Astrocyte (in vitro differentiated cells and primary cell): ENCODE measurements around the gene NTSR1. TPM values are rescaled to one million over a fixed set of nuclear protein-coding genes. Genes with fewer than 3 reads are reported as not detected.

Experiments used
- DNase-seq: peaks from one replicate; pipeline ENCODE4 v3.0.0-alpha.2; 2010; ENCODE audit warnings: low read depth
- FAIRE-seq: peaks from 2 replicates; lab custom pipeline; 2011; peaks lifted over from hg19 to GRCh38; lab: Jason Lieb, UNC
- H2AFZ ChIP-seq: 2 replicates; pipeline ENCODE4 v1.6.0; 2012; ENCODE audit warnings: low read depth, low read length, inconsistent platforms
- H3K27ac ChIP-seq: 2 replicates; pipeline ENCODE4 v1.5.1; 2011; ENCODE audit warnings: low read depth, low read length, inconsistent platforms
- H3K27me3 ChIP-seq: 2 replicates; pipeline ENCODE4 v1.6.0; 2011; ENCODE audit warnings: low read length, inconsistent platforms; ENCODE audit not compliant: insufficient read depth
- H3K36me3 ChIP-seq: 2 replicates; pipeline ENCODE4 v1.5.1; 2011; ENCODE audit warnings: low read length, inconsistent platforms; ENCODE audit not compliant: insufficient read depth
- H3K4me1 ChIP-seq: 2 replicates; pipeline ENCODE4 v1.5.1; 2011; ENCODE audit warnings: low read length, inconsistent platforms; ENCODE audit not compliant: insufficient read depth
- H3K4me2 ChIP-seq: 2 replicates; pipeline ENCODE4 v1.6.0; 2012; ENCODE audit warnings: low read length, inconsistent platforms
- H3K4me3 ChIP-seq: 2 replicates; pipeline ENCODE4 v1.5.1; 2011; ENCODE audit warnings: low read depth, mild to moderate bottlenecking, low read length, inconsistent platforms; ENCODE audit not compliant: insufficient read depth
- H3K79me2 ChIP-seq: 2 replicates; pipeline ENCODE4 v1.6.0; 2012; ENCODE audit warnings: mild to moderate bottlenecking, low read length, inconsistent platforms; ENCODE audit not compliant: insufficient read depth
- H3K9ac ChIP-seq: 2 replicates; pipeline ENCODE4 v1.6.0; 2012; ENCODE audit warnings: mild to moderate bottlenecking, low read length, inconsistent platforms
- H3K9me3 ChIP-seq: 2 replicates; pipeline ENCODE4 v1.5.1; 2012; ENCODE audit warnings: low read depth, mild to moderate bottlenecking, low read length, inconsistent platforms; ENCODE audit not compliant: insufficient read depth
- H4K20me1 ChIP-seq: 2 replicates; pipeline ENCODE4 v1.6.0; 2012; ENCODE audit warnings: low read length, inconsistent platforms; ENCODE audit not compliant: insufficient read depth
- H3K27ac Mint-ChIP-seq: one replicate; pipeline ENCODE4 v1.8.0; 2021; ENCODE audit warnings: mild to moderate bottlenecking, mixed read lengths; ENCODE audit not compliant: unreplicated experiment
- H3K27me3 Mint-ChIP-seq: one replicate; pipeline ENCODE4 v1.8.0; 2021; ENCODE audit warnings: low read depth, mixed read lengths; ENCODE audit not compliant: unreplicated experiment
- H3K36me3 Mint-ChIP-seq: one replicate; pipeline ENCODE4 v1.8.0; 2021; ENCODE audit warnings: low read depth, mixed read lengths; ENCODE audit not compliant: unreplicated experiment
- H3K4me1 Mint-ChIP-seq: one replicate; pipeline ENCODE4 v1.8.0; 2021; ENCODE audit warnings: low read depth, mixed read lengths; ENCODE audit not compliant: unreplicated experiment
- H3K4me3 Mint-ChIP-seq: one replicate; pipeline ENCODE4 v1.8.0; 2021; ENCODE audit warnings: mild to moderate bottlenecking, moderate library complexity, mixed read lengths; ENCODE audit not compliant: unreplicated experiment
- H3K9me3 Mint-ChIP-seq: one replicate; pipeline ENCODE4 v1.8.0; 2021; ENCODE audit warnings: mild to moderate bottlenecking, mixed read lengths; ENCODE audit not compliant: unreplicated experiment
- CTCF ChIP-seq: IDR thresholded peaks from 2 replicates; pipeline ENCODE4 v1.5.1; 2011; ENCODE audit warnings: low read depth, mild to moderate bottlenecking, inconsistent platforms, low read length, moderate library complexity; ENCODE audit not compliant: insufficient read depth
- EZH2 ChIP-seq: IDR thresholded peaks from 2 replicates; pipeline ENCODE4 v1.6.1; 2012; ENCODE audit warnings: mild to moderate bottlenecking, low read length, inconsistent platforms; ENCODE audit not compliant: insufficient read depth
- total RNA-seq: library from RNA; stranded (reverse); gene quantifications from 2 replicates; pipeline ENCODE4 v1.2.1, GENCODE V29; 2021

NTSR1 gene
- total RNA-seq, 1 donor from 2014 or later: 0.16 TPM

- Histone ChIP-seq H3K4me3 (no peak overlapping the region), H3K27ac (no peak overlapping the region), H3K4me1 (peaks cover 3% of the 10 kb centered on the region), H2AFZ (no peak overlapping the region), H3K9ac (no peak overlapping the region), H4K20me1 (no peaks in the 10 kb centered on the region), H3K9me3 (no peaks in the 10 kb centered on the region), H3K36me3 (no peaks in the 10 kb centered on the region), H3K4me2 (no peak overlapping the region), H3K27me3 (peaks cover 14% of the 10 kb centered on the region), H3K79me2 (no peaks in the 10 kb centered on the region)
- DNase-seq (no peak), FAIRE-seq (no peak)
- Mint-ChIP-seq H3K4me1 (peaks cover 9% of the 10 kb centered on the region), H3K36me3 (peaks cover 3% of the 10 kb centered on the region), H3K27ac (no peak overlapping the region), H3K4me3 (no peak overlapping the region), H3K27me3 (peaks cover 53% of the 10 kb centered on the region), H3K9me3 (no peaks in the 10 kb centered on the region)
- TF ChIP-seq CTCF (no peak), EZH2 (no peak)
These were observed 15.1 kb upstream of the NTSR1 start for GRCh38 chr20:62693524-62693922.

DNA sequence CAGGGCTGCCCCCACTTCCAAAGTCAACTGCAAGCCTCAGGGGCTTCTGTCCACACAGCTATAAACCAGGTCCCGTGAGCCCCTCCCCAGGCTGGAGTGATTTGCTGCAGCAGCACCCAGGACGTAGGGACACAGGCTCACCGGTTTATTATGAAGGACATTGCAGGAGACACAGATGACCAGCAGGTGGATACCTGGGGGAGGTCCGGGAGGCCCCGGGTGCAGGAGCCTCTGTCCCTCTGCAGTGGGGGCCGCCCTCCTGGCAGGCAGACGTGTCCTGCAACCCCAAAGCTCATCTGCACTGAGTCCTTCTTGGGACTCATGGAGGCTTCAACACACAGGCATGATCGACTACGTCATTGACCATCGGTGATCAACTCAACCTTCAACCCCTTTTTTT, 14.5 kb upstream of the NTSR1 start:
- Mint-ChIP-seq H3K36me3 (peaks cover 3% of the 10 kb centered on the region), H3K4me3 (no peak overlapping the region), H3K27me3 (peaks cover 53% of the 10 kb centered on the region), H3K9me3 (no peaks in the 10 kb centered on the region), H3K27ac (no peak overlapping the region), H3K4me1 (peaks cover 6% of the 10 kb centered on the region)
- no peak overlapping the region for H3K9ac ChIP-seq
- no peaks in the 10 kb centered on the region for H3K79me2 ChIP-seq
- no peak overlapping the region for H3K27ac ChIP-seq
- H3K4me3 ChIP-seq: no peak overlapping the region
- FAIRE-seq (no peak), DNase-seq (no peak)
- no peak overlapping the region for H3K4me2 ChIP-seq
- TF ChIP-seq CTCF (no peak), EZH2 (no peak)
- no peaks in the 10 kb centered on the region for H4K20me1 ChIP-seq
- H3K9me3 ChIP-seq: no peaks in the 10 kb centered on the region
- no peaks in the 10 kb centered on the region for H3K4me1 ChIP-seq
- no peak overlapping the region for H2AFZ ChIP-seq
- no peaks in the 10 kb centered on the region for H3K36me3 ChIP-seq
- peaks cover 14% of the 10 kb centered on the region for H3K27me3 ChIP-seq

- Mint-ChIP-seq H3K36me3 (peaks cover 3% of the 10 kb centered on the region), H3K4me1 (peaks cover 6% of the 10 kb centered on the region), H3K4me3 (no peak overlapping the region), H3K9me3 (no peaks in the 10 kb centered on the region), H3K27me3 (peaks cover 55% of the 10 kb centered on the region), H3K27ac (no peak overlapping the region)
- Histone ChIP-seq H3K9ac (no peak overlapping the region), H3K79me2 (no peaks in the 10 kb centered on the region), H3K36me3 (no peaks in the 10 kb centered on the region), H2AFZ (no peak overlapping the region), H3K4me3 (no peak overlapping the region), H4K20me1 (no peaks in the 10 kb centered on the region), H3K9me3 (no peaks in the 10 kb centered on the region), H3K27me3 (peaks cover 14% of the 10 kb centered on the region), H3K27ac (no peak overlapping the region), H3K4me2 (no peak overlapping the region), H3K4me1 (no peaks in the 10 kb centered on the region)
- DNase-seq (no peak), FAIRE-seq (no peak)
- no peak for TF ChIP-seq EZH2
- no peak for TF ChIP-seq CTCF
These were observed 13.8 kb upstream of the NTSR1 start for GRCh38 chr20:62694868-62695267.
